GM12872 (cell line): ENCODE measurements around the gene DSTN.

Experiments
- TF ChIP-seq, protein P1 (sequence below): IDR thresholded peaks from 3 replicates; pipeline ENCODE4 v1.5.1; 2011; ENCODE audit warnings: low read depth, mild to moderate bottlenecking, low read length, moderate library complexity; ENCODE audit not compliant: insufficient read depth

The DSTN gene

DNA sequence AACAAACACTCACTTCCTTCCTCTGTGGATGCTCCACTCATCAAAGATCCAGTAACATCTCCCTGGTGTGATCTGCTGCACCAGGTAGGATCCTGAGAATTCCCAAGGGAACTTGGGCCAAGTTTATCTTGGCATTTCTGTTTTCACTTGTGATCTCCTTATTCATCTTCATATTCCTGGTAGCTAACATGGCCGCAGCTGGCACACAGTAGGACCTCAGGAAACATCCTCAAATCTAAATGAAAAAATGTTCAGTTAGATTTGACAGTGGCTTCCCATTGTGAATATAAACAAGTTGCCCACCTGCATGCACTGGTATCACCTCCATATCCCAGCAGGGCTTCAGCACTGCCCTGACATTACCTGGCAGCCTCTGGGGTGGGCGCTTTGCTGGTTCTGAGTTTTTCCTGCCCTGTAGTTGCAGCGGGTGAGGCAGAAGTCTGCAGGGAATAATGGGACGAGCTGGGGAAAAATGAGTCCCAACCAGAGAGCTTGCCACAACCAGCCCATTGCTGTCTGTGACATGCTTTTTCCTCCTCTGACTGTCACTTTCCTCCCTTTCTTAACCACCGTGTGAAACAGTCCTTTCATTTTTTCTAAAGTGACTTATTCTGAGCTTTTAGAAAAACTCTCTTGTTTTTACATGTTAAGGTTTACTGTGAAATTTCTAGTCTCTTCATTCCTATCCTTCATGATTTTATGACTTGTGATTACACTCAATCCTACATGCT, 9.4 kb upstream of the DSTN start:
- TF ChIP-seq, protein P1, sequence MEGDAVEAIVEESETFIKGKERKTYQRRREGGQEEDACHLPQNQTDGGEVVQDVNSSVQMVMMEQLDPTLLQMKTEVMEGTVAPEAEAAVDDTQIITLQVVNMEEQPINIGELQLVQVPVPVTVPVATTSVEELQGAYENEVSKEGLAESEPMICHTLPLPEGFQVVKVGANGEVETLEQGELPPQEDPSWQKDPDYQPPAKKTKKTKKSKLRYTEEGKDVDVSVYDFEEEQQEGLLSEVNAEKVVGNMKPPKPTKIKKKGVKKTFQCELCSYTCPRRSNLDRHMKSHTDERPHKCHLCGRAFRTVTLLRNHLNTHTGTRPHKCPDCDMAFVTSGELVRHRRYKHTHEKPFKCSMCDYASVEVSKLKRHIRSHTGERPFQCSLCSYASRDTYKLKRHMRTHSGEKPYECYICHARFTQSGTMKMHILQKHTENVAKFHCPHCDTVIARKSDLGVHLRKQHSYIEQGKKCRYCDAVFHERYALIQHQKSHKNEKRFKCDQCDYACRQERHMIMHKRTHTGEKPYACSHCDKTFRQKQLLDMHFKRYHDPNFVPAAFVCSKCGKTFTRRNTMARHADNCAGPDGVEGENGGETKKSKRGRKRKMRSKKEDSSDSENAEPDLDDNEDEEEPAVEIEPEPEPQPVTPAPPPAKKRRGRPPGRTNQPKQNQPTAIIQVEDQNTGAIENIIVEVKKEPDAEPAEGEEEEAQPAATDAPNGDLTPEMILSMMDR, result no peak

- TF ChIP-seq, protein P1, result no peak
These were observed 7.0 kb upstream of the DSTN start for GRCh38 chr20:17562804-17563305.

DNA sequence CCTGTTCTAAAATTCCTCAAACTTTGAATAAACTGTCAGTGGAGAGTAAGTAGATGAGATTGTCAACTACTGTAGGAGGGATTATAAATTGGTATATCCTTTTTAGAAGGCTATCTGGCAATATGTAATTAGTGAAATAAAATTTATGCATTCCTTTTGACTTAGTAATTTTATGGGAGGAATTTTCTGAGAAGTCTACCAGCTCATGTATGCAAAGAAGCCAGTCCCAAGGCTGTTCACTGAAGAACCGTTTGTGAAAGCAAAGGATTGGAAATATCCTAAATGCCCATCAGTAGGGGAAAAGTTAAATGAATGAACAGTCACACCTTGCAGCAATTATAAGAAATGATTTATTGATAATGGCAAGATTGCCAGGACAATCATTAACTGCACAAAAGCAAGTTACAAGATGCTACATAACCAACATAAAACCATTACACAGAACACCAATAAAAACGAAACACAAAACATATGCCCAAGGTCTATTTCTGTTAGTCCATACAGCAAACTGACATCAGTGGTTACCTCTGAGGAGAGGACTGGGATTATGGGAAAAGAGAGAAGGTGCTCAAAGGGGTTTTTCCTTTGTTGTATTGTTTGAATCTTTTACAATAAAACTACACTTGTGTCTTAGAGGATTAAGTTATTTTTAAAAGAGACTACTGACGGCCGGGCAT, 4.6 kb upstream of the DSTN start:
- TF ChIP-seq, protein P1, result no peak

DNA sequence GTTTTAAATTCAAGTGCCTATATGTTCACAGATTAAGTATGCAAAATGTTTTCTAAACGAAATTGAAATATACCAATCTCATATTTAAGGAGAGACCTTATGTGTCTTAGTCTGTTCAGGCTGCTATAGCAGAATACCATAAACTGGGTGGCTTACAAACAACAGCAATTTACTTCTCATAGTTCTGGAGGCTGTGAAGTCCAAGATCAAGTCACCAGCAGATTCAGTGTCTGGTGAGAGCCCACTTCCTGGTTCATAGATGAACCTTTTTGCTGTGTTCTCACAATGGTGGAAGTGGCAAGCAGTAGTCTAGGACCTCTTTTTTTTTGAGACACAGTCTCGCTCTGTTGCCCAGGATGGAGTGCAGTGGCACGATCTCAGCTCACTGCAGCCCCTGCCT, 3.5 kb upstream of the DSTN start:
- TF ChIP-seq, protein P1, result no peak

GRCh38 chr20:17568045-17568788, 1.7 kb upstream of the DSTN start:
- TF ChIP-seq, protein P1, result no peak

DNA sequence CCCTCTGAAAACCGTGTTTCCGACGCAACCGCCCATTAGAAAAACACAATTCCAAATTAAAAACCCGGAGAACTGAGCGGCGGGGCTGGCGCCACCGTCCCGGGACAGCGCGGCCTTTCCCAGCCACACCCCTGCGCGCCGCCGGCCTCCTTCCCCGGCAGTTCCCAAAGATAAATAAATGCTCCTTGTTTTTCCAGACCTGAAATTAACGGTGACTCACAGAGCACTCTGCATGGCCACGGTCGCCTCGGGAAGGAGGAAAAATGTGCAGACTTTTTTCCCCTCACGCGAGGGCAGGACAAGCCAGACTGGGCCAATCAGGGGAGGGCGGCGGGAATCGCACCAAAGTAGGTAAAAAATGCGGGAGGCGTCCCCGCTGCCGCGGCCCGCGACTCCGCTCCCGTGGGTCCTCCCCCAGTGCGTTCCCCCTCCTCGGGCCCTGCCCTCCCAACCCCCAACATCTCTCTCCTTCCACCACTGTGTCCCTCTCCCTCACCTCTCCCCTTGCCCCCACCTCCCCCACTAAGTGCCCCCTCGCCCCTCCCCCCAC, 828 bp upstream of the DSTN start:
- TF ChIP-seq, protein P1, result no peak
